NCI-H69 (cell line): Measurements from ENCODE around the gene MICA.
A peak's percentile ranks its signal among the peaks of the same experiment; 100 is the strongest.
"Not testable (repeated sequence)": the region's sequence is repeated elsewhere in the genome, so short reads cannot be mapped to it uniquely, and the experiment has no call there.

ENCODE experiments used
- DNase-seq: peaks from one replicate; lab custom pipeline; 2025; lab: John Stamatoyannopoulos, UW

MICA gene

GRCh38 chr6:31403283-31404060, at the start of gene MICA:
Gene MICA (plus strand): TSS chr6:31403595. CDS start chr6:31403633, 38 bp downstream.
- DNase-seq = peak; percentile 39

DNA sequence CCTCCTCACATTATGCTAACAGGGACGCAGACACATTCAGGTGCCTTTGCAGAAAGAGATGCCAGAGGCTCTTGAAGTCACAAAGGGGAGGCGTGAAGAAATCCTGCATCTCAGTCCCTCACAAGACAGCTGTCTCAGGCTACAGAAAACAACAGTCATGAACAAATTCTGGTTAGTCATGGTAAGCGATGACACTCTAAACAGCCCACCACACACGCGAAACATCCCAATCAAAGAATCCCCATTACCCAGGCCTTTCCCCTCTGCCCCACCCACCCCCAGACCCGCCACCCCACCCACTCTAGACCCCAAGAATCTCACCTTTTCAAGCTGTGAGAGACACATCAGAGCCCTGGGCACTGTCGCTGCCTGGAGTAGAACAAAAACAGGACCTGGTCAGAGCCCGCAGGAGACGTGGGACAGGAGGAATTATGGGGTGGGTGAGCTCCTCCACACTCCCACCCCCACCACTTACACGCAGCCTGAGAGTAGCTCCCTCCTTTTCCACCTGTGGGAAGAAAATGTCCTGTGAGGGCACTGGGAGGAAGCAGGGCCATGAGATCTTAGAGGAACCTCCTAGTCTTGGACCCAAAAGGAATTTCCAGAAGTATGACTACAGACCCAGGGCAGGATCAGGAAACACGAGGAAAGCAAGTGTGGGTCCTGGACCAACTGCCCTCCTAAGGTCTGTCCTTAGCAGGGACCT, 49.1 kb upstream of the MICA start:
- no peak for DNase-seq

GRCh38 chr6:31354864-31355582, 48.4 kb upstream of the MICA start:
- no peak for DNase-seq

- no peak for DNase-seq
Measured at GRCh38 chr6:31355583-31355948, 47.8 kb upstream of the MICA start.

- no peak for DNase-seq
Measured at GRCh38 chr6:31356216-31356945, 47.0 kb upstream of the MICA start.

- DNase-seq = peak; percentile 28
Measured at GRCh38 chr6:31356946-31357466, 46.4 kb upstream of the MICA start, which contains the start of gene HLA-B. Gene HLA-B (minus strand): TSS chr6:31357179. CDS start chr6:31357158, 21 bp downstream.

DNA sequence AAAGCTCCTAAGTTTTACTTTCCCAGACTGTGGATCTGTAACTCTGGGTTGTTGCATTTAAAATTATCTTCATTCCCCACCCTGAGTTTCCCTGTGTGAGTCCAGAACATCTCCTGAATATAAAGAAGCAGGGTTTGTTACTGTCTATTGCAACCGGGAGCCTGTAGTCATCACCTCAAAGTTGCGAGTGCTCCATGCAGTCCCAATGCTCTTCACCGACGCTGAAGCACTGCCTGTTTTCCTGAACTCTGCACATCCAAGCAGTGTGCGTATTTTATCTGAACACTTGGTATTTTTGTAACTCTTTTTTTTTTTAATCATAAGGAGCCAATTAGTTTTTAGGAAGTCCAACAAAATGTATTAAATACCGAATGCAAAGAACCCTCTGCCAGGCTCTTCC, 45.5 kb upstream of the MICA start:
- no peak for DNase-seq

DNA sequence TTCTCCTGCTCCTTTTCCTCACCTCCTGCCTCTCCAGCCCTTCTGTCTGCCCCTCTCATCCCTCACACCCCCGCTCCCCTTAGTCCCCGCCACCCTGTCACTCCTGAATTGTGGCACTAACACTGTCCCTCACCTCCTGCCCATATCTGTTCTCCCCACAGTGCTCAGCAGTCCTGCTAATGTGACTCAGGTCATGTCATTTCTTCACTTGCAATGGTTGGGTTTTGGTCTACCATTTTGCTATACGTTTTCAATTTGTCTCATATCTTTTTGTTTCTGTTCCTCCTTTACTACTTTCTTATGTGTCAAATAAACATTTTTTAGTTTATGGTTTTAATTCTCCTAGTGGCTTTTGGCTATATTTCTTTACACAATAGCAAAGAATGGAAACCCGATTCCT, 45.1 kb upstream of the MICA start:
- no peak for DNase-seq

GRCh38 chr6:31359581-31359980, 43.8 kb upstream of the MICA start:
- DNase-seq = no peak

DNA sequence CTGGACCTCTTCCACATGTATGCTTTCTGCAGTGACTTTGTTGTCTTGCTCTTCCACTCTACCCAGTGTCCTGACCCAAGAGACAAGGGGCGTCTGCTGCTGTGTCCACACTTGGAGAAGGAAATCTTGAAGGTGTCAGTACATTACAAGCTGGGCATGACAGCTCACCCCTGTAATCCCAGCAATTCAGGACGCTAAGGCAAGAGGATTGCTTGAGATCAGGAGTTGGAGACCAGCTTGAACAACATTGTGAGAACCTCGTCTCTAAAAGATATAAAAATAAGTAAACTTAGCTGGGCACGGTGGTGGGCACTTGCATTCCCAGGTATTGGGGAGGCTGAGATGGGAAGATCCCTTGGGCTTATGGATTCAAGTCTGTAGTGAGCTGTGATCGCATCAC, 40.6 kb upstream of the MICA start:
- DNase-seq = no peak

DNA sequence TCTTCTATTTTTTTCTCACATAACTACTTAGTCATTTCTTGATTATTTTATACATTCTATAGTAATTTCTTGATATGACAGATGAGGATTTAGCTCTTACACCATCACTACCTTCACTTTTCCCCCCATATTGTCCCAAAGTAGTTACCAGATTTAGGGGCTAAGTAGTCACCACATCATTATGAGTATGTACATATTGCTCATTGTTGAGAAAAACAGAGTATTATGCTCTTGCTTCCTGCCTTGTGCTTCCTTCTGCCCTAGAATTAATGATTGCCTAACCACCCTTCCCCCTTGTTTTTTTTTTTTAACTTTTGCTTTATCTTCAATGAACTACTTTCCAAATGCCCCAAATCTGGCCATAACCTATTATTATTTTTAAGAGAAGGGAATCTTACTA, 39.6 kb upstream of the MICA start:
- DNase-seq = no peak

GRCh38 chr6:31365864-31366263, 37.5 kb upstream of the MICA start:
- DNase-seq = no peak

DNA sequence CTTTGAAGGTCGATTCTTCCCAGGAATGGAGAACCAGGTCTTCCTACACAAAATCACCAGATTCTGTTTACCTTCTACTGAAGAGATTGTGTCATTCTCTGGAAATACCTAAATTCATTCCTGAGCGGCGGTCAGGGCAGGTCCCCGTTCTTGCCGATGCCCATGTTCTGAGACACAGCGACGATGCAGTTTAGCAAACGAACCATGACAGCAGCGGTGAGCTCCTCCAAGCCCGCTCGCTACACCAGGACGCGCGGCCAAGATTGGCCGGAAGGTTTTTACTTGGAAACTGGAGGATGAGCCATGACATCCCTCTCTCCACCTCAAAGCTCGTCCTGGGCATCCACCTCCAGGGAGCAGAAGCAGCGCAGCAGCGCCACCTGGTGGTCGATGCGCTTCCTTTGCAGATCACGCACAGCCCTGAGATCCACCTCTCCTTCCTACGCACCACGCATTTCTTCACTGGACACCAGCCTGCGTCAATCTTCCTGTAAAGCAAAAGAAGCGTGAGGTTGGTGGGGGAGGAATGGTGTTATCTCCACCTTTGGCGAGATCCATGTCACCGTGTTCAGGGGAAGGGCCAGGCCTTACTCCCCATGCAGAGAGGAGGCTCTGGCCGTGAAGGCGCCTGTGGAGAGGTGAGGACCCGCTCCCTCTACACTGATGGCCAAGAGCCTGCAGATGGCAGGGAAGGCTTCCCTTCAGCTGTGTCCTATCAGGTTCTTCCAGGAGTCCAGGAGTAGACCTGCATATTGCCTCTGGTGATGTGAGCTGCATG, 36.5 kb upstream of the MICA start:
- peak; percentile 86 for DNase-seq

DNA sequence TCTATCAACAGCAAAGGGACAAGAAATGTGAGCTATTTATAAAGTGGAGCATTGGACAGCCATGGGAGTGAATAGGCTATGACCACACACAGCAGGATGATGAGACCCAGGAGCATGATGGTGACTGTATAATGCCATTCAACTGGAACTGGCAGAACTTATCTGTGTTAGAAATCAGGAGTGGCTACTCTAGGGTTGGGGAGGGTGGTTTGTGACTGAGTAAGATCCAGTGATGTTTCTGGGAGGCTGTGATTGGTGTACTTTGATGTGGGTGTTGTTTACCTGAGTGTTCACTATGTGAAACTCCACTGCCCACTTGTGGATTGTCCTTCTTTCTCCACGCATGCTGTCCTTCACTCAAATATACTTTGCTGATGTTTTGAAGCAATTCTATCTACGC, 34.9 kb upstream of the MICA start:
- no peak for DNase-seq

GRCh38 chr6:31374118-31374517, 29.3 kb upstream of the MICA start:
- not testable (repeated sequence) for DNase-seq

GRCh38 chr6:31375699-31376098, 27.7 kb upstream of the MICA start:
- DNase-seq = no peak

GRCh38 chr6:31377029-31377428, 26.4 kb upstream of the MICA start:
- no peak for DNase-seq

GRCh38 chr6:31378062-31378720, 25.2 kb upstream of the MICA start:
- DNase-seq = no peak

DNA sequence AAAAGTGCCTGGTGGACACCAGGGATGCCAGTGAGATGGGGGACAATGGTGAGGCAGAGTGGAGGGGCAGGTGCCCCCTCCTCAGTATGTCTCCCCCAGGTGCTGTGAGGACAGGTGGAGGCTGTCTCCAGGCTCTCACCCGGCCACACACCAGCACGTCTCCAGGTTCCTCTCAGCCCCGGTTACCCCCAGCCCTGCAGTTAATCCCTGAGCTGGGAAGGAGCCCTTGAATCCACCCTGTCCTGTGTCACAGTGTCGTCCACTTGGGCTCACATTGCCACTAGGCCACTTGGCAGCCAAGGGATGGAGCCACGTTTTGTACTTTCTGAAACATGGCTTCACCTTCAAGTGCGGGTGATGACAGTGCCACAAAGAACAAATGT, 24.7 kb upstream of the MICA start:
- no peak for DNase-seq

GRCh38 chr6:31379850-31380249, 23.5 kb upstream of the MICA start:
- no peak for DNase-seq

DNA sequence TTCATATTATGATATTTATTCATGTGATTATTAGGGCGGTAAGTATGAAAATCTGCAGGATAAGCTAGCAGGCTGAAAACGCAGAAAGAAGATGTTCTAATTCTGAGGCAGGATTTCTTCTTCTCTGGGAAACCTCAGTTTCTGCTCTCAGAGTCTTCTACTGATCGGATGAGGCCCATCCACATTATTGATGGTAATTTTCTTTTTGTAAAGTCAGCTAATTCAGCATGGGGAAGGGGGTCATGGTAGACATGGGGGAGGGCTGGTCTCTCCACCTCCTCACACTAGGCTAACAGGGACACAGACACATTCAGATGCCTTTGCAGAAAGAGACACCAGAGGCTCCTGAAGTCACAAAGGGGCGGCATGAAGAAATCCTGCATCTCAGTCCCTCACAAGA, 21.7 kb upstream of the MICA start:
- no peak for DNase-seq
